Activated CD4-positive, alpha-beta T cell treated with anti-CD3 and anti-CD28 coated beads, Interleukin-2, Interleukin-4, amounts not matched to agents 100 ng/mL and 50 ng/mL, durations not matched to agents 16 hours and 8 hours (primary cell): Measurements from ENCODE around the gene PJVK.
"Not testable (repeated sequence)": the region's sequence is repeated elsewhere in the genome, so short reads cannot be mapped to it uniquely, and the experiment has no call there.

Source experiments
- DNase-seq: peaks from one replicate; pipeline ENCODE4 v3.0.0-alpha.2; 2020; ENCODE audit warnings: low spot score

The PJVK gene

GRCh38 chr2:178450774-178451525, at the start of gene PJVK, which contains the start of gene PRKRA:
Gene PJVK, plus strand, starts transcription at chr2:178451378. Its CDS starts 2,032 bp downstream, at chr2:178453410.
Gene PRKRA, minus strand, starts transcription at chr2:178451175. Its CDS starts 145 bp downstream, at chr2:178451030.
- DNase-seq = peak; percentile 96

- DNase-seq = no peak
These were observed 49.2 kb upstream of the PJVK start for GRCh38 chr2:178401994-178402437.

GRCh38 chr2:178403671-178404306, 47.4 kb upstream of the PJVK start:
- peak; percentile 75 for DNase-seq

GRCh38 chr2:178404368-178404767, 46.8 kb upstream of the PJVK start:
- peak; percentile 93 for DNase-seq

GRCh38 chr2:178409261-178409660, 41.9 kb upstream of the PJVK start:
- no peak for DNase-seq

- no peak for DNase-seq
These were observed 39.1 kb upstream of the PJVK start for GRCh38 chr2:178412047-178412446.

GRCh38 chr2:178412453-178412852, 38.7 kb upstream of the PJVK start:
- not testable (repeated sequence) for DNase-seq

- peak; percentile 89 for DNase-seq
These were observed 37.5 kb upstream of the PJVK start for GRCh38 chr2:178413472-178414265.

GRCh38 chr2:178414266-178415247, 36.6 kb upstream of the PJVK start:
- DNase-seq = peak; percentile 97

- DNase-seq = no peak
These were observed 35.2 kb upstream of the PJVK start for GRCh38 chr2:178415979-178416378.

- no peak for DNase-seq
These were observed 33.3 kb upstream of the PJVK start for GRCh38 chr2:178417916-178418315.

GRCh38 chr2:178418426-178418825, 32.8 kb upstream of the PJVK start:
- DNase-seq = no peak

GRCh38 chr2:178419123-178419522, 32.1 kb upstream of the PJVK start:
- no peak for DNase-seq

- DNase-seq = no peak
These were observed 30.6 kb upstream of the PJVK start for GRCh38 chr2:178420463-178420999.

- no peak for DNase-seq
These were observed 29.1 kb upstream of the PJVK start for GRCh38 chr2:178422097-178422496.

- DNase-seq = not testable (repeated sequence)
These were observed 27.4 kb upstream of the PJVK start for GRCh38 chr2:178423746-178424145.

GRCh38 chr2:178425255-178425827, 25.8 kb upstream of the PJVK start:
- no peak for DNase-seq

- no peak for DNase-seq
These were observed 24.8 kb upstream of the PJVK start for GRCh38 chr2:178426388-178426787.

GRCh38 chr2:178427458-178427857, 23.7 kb upstream of the PJVK start:
- no peak for DNase-seq

GRCh38 chr2:178428396-178428806, 22.8 kb upstream of the PJVK start:
- DNase-seq = no peak

GRCh38 chr2:178429336-178429735, 21.8 kb upstream of the PJVK start:
- DNase-seq = no peak
